Stimulated activated CD8-positive, alpha-beta memory T cell treated with anti-CD3 and anti-CD28 coated beads, Interleukin-12 subunit alpha, Interleukin-12 subunit beta, amount 100 ng/mL, for 24 hours (primary cell): ENCODE data around the gene MAN1A1.

Experiments used
- DNase-seq: peaks from one replicate; pipeline ENCODE4 v3.0.0-alpha.2; 2020; ENCODE audit errors: extremely low read depth

The MAN1A1 gene

DNA sequence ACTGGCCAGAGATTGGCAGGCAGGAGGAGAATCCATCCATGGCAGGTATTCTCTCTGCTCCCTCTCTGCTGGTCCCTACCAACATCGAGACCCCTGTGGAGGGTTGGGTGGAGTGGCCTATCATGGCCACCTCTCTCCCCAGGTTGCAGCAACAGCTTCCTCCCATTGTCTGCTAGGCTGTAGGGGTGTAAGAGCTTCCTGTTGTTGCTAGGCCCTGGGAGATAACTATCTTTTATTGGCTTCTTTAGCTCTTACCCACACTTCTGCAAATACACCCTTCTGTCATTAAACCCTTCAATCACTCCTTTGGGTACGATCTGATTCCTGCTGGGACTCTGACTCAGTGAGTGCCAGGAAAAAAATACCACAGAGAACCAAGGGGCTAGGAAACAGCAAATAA is 204.4 kb downstream of the MAN1A1 start:
- no peak for DNase-seq

DNA sequence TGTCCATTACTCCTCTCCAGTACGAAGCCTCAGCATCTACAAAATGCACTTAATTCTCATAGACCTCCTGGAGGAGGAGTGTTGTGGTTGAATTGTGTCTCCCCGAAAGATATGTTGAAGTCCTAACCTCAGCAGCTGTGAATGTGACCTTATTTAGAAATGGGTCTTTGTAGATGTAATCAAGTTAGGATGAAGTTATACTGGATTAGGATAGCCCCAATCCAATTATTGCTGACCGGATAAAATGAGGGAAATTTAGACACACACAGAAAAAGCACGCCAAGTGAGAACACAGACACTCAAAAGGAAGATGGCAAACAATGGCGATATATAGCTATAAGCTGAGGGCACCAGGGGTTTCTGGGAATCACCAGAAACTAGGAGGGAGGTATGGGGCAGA is 206.9 kb downstream of the MAN1A1 start:
- no peak for DNase-seq

DNA sequence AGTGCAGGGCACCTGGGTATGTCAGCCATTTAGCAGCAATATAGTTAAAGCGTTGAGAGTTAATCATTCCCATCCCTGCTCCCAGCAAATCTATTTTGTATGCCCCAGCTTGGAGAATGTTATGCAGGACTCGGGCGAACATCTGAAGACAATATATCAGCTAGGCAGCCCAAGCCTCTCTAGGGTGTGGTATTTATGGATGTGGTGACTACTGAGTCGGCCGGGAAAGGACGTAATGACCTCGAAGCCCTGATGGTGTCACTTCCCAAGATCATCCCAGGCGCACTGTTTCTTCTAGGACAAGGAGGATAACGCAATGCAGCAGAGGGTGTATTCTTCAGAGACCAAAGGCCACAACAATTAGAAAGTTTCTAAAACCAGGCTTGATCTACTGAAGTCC is 207.5 kb downstream of the MAN1A1 start:
- DNase-seq, result no peak

DNA sequence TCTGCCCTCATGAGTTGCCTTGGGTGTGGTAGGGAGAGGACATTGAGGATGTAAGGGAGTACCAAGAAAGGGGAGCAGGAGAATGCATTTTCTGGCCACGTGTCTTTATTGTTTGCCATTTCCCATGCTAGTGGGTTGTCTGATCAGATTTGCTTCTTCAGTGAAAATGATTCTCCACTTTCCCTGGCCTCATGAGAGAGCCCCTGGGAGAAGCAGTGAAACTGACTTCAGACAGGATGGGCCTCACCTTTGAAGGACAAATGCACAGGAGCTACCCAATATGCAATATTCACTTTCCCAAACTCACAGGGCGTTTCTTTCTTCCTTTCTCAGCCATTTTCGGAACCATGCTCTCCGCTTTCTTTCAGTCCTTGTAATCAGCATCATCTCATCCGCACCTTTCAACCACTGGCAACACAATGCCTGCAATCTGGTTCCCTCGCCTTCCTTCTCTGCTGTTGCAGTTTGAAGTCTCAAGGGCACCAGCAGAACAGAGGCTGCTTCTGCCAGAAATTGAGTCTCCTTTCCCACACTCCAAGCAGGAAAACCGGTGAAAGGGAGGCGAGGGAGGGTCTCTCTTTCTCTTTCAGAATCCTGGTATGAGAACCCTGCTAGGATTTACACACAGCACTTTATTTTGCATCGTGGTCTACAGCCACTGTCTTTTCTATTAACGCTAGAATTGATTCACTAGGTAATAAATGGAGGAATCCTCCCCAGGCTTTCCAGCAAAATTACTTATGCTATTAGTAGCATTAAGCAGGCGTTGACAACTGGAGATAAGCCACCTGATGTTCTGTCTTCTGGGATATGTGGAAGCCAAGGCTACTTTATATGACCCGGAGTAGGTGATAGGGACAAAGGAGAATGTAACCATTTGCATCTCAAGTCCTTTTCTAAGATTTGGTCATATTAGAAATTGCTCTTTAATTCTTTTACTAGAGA is 209.1 kb downstream of the MAN1A1 start:
- no peak for DNase-seq

DNA sequence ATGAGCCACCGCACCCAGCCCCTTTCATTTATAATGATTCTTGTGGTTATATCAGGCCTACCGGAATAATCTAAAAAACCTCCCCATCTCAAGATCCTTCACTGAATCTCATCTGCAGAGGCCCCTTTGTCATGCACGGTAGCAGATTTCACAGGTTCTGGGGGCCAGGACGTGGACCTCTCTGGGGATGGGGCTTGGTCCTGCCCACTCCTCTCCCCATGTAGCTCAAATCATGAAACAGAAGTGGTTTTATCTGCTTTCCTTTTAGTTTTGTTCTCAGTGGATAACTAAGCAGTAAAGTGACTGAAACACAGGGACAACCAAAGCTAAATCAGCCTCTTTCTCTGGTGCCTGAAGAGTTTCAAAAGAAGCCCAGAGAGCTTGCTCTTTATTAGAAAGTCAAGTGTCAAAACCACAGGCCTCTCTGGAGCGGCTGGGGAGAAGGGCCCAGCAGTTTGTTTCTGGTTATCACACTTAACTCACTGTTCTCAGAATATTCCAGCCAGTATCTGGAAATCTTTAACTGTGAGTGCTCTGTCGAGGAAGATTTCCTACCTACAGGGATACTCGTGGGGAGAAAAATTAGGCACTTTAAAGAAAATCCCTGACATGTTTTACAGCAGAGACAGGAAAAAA is 210.5 kb downstream of the MAN1A1 start:
- DNase-seq, result no peak

DNA sequence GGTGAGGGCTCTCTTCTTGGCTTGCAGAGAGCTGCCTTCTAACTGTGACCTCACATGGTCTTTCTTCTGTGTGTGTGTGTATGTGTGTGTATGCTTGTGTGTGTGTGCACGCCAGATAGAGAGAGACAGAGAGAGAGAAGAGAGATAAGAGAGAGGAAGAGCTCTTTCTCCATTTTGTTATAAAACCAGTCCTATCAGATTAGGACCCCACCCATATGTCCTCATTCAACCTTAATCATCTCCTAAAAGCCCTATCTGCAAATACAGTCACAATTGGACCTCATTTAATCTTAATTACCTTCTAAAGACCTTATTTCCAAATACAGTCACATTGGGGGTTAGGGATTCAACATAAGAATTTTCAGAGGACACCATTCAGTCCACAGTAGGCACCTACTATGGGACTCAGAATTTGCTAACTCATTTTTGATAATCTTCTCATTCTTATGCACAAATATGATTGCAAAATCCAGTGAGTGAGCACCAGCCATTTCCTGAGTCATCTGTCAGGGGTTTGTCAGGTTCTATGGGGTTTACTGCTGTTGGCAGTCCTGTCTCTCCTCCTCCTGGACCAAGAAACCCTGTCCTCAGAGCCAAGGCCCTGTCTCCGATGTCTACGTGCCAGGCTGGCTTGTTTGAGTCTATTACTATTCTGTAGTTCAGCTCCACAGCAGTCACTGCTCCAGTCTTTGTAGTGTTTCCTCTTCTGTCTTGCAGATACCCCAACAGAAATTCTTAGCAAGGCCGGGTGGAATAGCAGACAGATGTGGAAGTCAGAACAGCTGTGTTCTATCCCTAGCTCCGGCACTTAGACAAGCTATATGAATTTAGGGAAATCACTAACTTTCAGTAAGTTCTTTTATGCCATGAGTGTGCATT is 212.1 kb downstream of the MAN1A1 start:
- DNase-seq, result no peak

DNA sequence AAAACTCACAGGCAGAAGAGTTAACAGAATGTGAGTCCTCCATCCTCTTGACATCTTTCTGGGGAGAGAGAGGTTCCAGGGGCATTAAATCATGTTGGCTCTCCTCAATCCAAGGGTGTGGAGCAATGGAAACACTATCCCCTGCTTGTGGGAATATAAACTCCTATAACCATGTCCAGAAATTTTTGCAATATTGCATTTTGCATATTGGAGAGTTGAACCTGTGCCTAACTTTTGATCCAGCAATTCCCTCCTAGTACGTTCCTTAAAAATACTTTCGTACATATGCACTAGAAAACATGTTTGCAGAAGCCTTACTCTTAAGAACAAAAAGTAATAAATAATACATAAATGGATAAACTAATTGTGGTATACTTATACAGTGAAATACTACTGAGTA is 214.8 kb downstream of the MAN1A1 start:
- no peak for DNase-seq

DNA sequence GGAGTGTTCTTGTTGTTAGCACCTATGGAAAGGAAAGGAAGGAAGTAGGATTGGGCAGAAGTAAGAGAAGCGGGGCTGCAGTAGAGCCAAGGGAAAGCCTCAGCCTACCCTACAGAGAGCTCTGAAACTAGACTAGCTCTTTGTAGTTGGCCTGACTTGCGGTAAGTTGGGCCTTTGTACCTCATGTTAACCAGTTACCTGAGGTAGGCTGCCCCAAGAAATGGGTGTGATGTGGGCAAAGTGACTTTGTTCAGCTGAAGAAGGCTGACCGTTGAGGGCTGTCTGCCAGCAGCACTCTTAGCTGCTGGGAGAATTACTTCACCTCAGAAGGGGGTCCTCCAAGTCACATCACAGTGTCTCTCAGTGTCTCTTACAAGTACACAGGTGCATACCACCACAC is 216.2 kb downstream of the MAN1A1 start:
- DNase-seq, result no peak

DNA sequence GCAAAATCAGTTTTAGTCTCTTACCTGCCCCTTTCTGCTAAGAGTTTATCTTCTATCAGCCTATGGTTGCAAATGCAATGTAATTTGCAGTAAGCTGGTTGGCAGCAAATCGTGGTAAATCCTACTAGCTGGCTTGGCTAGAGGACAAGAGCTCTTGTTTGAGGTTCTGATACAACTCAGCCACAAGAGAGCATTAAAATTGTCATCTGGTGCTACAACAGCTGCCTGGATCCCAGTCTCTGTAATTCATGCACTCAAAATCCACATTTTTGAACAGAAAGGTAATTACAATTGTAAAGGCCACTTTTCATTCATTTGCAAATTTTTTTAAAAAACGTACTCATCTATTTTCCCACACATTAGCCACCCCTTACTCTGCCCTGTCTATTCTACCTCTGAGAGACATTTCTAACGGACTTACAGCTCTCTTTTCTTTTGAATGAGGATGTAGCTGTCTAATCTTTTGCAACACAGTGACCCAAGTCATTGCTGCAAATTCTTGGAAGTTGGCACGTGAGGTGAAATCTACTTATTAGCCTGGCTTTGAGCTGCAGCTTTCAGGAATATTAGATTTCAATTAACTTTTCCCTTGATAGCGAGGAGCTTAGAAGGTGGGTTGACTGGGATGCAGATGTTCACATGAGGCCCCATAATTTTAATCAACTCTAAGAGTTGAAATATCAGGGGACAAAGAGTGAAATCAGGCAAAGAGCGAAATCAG is 217.1 kb downstream of the MAN1A1 start:
- DNase-seq, result no peak

DNA sequence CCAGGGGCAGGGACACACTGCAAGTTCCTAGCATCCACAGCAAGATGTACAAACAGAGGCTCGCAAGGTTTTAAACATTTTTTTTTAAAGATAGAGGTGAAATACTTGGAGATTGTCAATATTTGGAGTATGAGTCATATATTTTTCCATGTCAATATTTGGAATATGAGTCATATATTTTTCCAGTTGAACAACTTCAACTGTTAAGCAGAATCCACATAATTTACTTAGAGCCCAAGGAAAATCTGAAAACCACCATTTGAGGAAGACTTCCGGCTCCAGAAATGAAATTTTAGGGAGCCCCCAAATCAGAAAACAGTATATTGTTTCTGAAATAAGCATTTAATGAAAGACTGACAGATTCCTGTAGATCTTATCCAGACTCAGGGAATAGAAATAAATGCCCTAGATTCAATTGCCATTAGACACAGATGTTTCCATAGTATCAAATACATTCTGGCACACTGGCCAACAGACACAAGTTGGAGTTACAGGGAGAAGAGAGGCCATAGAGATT is 219.5 kb downstream of the MAN1A1 start:
- DNase-seq, result no peak

DNA sequence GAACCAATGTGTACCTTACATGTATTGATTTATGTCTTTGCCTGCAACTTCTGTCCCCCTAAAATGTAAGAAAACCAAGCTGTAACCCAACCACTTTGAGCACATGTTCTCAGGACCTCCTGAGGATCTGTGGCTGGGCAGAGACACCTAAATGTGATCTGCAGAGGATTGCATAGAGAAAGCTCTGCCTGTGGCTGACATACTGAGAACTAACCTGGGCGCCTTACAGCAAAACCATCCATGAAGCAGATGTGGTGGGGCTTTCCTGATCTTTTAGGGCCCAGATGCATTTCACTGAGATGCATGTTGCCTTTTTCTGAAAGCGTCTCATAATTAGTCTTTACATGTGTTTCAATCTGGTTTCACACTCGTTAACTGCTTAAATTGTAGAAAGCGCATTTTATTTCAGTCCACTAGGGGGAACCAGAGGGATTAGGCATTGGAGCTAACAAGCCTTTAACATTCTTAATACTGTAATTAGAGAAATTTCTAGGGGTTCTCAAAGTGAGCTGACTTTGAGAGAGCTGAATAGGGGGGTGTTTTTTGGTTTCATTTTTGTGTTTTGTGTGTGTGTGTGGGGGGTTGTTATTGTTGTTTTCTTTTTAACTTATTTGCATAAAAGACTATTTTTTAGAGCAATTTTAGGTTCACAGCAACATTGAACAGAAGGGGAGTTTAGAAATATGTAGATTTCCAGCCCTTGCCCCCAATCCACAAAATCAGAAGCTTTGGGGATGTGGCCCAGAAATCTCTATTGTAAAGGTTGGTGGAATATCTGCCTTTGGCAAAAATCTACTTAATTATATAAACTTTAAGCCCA is 220.2 kb downstream of the MAN1A1 start:
- no peak for DNase-seq

DNA sequence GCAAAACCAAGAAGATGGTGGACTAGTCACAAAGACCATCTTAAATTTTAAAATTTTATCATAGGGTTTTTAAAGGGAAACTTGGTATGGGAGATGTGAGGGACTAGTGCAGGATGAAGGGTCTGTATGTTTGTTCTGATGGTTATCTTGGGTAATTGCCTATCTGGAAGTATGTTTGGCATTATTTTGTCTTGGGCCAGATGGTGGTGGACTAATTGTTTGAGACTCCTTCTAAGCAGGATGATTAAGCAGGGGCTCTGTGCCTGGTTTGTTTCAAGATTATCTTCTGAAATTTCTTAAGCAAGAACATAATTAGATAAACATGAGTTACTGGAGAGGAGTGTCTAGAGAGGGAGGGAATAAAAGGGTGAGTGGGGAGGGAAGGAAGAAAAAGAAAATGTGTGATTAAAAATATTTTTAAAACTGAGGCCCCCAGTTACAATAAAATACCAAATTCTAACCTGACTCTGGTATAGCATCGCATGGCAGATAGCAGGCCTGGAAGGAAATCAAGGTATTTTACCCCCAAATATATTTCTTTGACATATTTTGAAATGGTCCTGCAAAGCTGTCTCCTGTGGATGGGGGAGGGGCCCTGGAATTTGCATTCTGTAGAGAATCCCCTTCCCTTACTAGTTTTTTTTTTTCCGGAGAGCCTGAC is 221.2 kb downstream of the MAN1A1 start:
- no peak for DNase-seq

DNA sequence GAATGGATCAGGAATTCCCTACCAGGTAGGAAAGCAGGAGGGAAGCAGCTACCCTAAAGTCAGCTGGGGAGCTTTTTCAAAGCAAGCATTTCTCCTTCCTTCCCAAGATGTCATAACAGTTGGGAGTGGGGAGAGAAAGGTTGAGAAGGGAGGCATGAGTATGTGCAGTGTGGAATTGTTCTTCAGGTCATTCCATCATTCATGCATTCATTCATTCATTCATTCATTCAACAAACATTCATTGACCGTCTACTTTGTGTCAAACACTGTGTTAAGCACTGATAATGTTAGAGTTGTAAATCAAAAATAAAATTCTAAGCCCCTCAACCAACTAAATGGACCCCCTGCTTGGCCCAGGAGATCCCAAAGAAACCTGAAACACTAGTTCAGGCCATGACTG is 221.9 kb downstream of the MAN1A1 start:
- no peak for DNase-seq
